SK-N-SH treated with all-trans-retinoic acid at 6 μM for 48 hours (cell line): Measurements from ENCODE around the gene FASLG.

Experiments
- ATAC-seq: fragments of 200-7000 bp; cut with Tn5 transposase; 3 replicates; pipeline ENCODE4 v1.9.1; 2020; ENCODE audit warnings: mild to moderate bottlenecking, moderate library complexity
- ARNTL ChIP-seq: fragments of 450-650 bp; formaldehyde crosslinking; IDR thresholded peaks from 2 replicates; pipeline ENCODE4 v1.5.0; 2020; ENCODE audit warnings: low read depth, mild to moderate bottlenecking, moderate library complexity, borderline replicate concordance
- BACH2 ChIP-seq: fragments of 250-450 bp; sonication (Bioruptor Pico); IDR thresholded peaks from 2 replicates; pipeline ENCODE4 v1.9.0; 2021; ENCODE audit warnings: mild to moderate bottlenecking, borderline replicate concordance
- CREB5 ChIP-seq: fragments of 250-450 bp; sonication (Bioruptor Pico); IDR thresholded peaks from 2 replicates; pipeline ENCODE4 v1.5.1; 2020; ENCODE audit warnings: low read depth, mild to moderate bottlenecking, moderate library complexity
- CSDC2 ChIP-seq: fragments of 250-450 bp; sonication (Bioruptor Pico); IDR thresholded peaks from 2 replicates; pipeline ENCODE4 v1.5.0; 2020; ENCODE audit warnings: mild to moderate bottlenecking, moderate library complexity
- ESRRG ChIP-seq: fragments of 250-450 bp; sonication (Bioruptor Pico); IDR thresholded peaks from 2 replicates; pipeline ENCODE4 v1.6.1; 2021; ENCODE audit warnings: mild to moderate bottlenecking
- GLIS3 ChIP-seq: fragments of 250-450 bp; sonication (Bioruptor Pico); IDR thresholded peaks from 2 replicates; pipeline ENCODE4 v1.5.0; 2020; ENCODE audit warnings: mild to moderate bottlenecking, moderate library complexity
- ISL1 ChIP-seq: fragments of 250-450 bp; sonication (Bioruptor Pico); IDR thresholded peaks from 2 replicates; pipeline ENCODE4 v2.1.2; 2022; ENCODE audit warnings: mild to moderate bottlenecking, moderate library complexity
- OSR1 ChIP-seq: fragments of 250-450 bp; sonication (Bioruptor Pico); IDR thresholded peaks from 2 replicates; pipeline ENCODE4 v1.8.0; 2022; ENCODE audit warnings: moderate library complexity, mild to moderate bottlenecking, inconsistent platforms
- PATZ1 ChIP-seq: fragments of 250-450 bp; sonication (Bioruptor Pico); IDR thresholded peaks from 2 replicates; pipeline ENCODE4 v1.8.0; 2020; ENCODE audit warnings: mild to moderate bottlenecking, moderate library complexity, borderline replicate concordance
- PPARA ChIP-seq: fragments of 250-450 bp; sonication (Bioruptor Pico); IDR thresholded peaks from 2 replicates; pipeline ENCODE4 v1.5.0; 2020; ENCODE audit warnings: mild to moderate bottlenecking, borderline replicate concordance
- RARB ChIP-seq: fragments of 250-450 bp; sonication (Bioruptor Pico); IDR thresholded peaks from 2 replicates; pipeline ENCODE4 v1.8.0; 2021; ENCODE audit warnings: mild to moderate bottlenecking, moderate library complexity
- SNAI2 ChIP-seq: fragments of 250-450 bp; sonication (Bioruptor Pico); IDR thresholded peaks from 2 replicates; pipeline ENCODE4 v1.5.0; 2020; ENCODE audit warnings: mild to moderate bottlenecking, moderate library complexity
- TCF4 ChIP-seq: fragments of 250-450 bp; sonication (Bioruptor Pico); IDR thresholded peaks from 2 replicates; pipeline ENCODE4 v1.8.0; 2021; ENCODE audit warnings: mild to moderate bottlenecking, moderate library complexity, borderline replicate concordance
- TOX ChIP-seq: fragments of 250-450 bp; sonication (Bioruptor Pico); IDR thresholded peaks from 2 replicates; pipeline ENCODE4 v1.8.0; 2021; ENCODE audit warnings: mild to moderate bottlenecking, moderate library complexity, borderline replicate concordance
- ZC3H10 ChIP-seq: fragments of 250-450 bp; sonication (Bioruptor Pico); IDR thresholded peaks from 2 replicates; pipeline ENCODE4 v1.5.1; 2021; ENCODE audit warnings: mild to moderate bottlenecking, moderate library complexity
- ZFP30 ChIP-seq: fragments of 450-650 bp; formaldehyde crosslinking; IDR thresholded peaks from 2 replicates; pipeline ENCODE4 v1.5.0; 2022; ENCODE audit warnings: mild to moderate bottlenecking, moderate library complexity
- ZNF565 ChIP-seq: fragments of 450-650 bp; formaldehyde crosslinking; conservative IDR thresholded peaks from 2 replicates; pipeline ENCODE4 v1.5.0; 2020; ENCODE audit warnings: low read depth, mild to moderate bottlenecking, moderate library complexity
- ZNF70 ChIP-seq: fragments of 450-650 bp; formaldehyde crosslinking; IDR thresholded peaks from 2 replicates; pipeline ENCODE4 v1.5.0; 2020; ENCODE audit warnings: mild to moderate bottlenecking, moderate library complexity
- ZNF8 ChIP-seq: fragments of 450-650 bp; formaldehyde crosslinking; IDR thresholded peaks from 2 replicates; pipeline ENCODE4 v1.5.0; 2020; ENCODE audit warnings: mild to moderate bottlenecking, moderate library complexity
- TF ChIP-seq, protein P1 (sequence below): fragments of 250-450 bp; sonication (Bioruptor Pico); IDR thresholded peaks from 2 replicates; pipeline ENCODE4 v1.8.0; 2021; ENCODE audit warnings: low read depth, mild to moderate bottlenecking, moderate library complexity, borderline replicate concordance
- TF ChIP-seq, protein P2 (sequence below): fragments of 250-450 bp; sonication (Bioruptor Pico); IDR thresholded peaks from 2 replicates; pipeline ENCODE4 v1.5.0; 2020; ENCODE audit warnings: mild to moderate bottlenecking, moderate library complexity
- TF ChIP-seq, protein P3 (sequence below): fragments of 250-450 bp; sonication (Bioruptor Pico); IDR thresholded peaks from 2 replicates; pipeline ENCODE4 v1.5.1; 2021; ENCODE audit warnings: mild to moderate bottlenecking, moderate library complexity

The FASLG gene

DNA sequence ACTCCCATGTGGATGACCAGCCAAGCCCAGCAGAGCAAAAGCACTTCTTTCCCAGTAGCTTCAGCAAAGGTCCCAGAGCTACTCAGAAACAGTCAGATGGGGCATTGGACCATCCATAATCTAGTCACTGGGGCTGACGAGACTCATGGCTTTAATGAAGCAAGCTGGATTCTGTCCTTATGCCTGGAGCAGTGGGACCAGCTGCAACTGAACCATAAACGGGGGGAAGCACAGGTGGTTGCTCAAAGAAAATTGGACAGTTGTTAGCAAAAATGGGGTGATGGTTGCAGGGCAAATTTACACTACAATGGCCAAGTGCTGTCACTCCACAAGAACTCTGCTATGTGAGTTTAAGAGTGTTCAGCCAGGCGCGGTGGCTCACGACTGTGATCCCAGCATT is 17.4 kb upstream of the FASLG start (continued):
- TF ChIP-seq, protein P1, sequence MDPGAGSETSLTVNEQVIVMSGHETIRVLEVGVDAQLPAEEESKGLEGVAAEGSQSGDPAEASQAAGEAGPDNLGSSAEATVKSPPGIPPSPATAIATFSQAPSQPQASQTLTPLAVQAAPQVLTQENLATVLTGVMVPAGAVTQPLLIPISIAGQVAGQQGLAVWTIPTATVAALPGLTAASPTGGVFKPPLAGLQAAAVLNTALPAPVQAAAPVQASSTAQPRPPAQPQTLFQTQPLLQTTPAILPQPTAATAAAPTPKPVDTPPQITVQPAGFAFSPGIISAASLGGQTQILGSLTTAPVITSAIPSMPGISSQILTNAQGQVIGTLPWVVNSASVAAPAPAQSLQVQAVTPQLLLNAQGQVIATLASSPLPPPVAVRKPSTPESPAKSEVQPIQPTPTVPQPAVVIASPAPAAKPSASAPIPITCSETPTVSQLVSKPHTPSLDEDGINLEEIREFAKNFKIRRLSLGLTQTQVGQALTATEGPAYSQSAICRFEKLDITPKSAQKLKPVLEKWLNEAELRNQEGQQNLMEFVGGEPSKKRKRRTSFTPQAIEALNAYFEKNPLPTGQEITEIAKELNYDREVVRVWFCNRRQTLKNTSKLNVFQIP = no peak
- TF ChIP-seq ISL1 (no peak), ESRRG (no peak), GLIS3 (CRISPR knock-in tag) (no peak), RARB (CRISPR knock-in tag) (no peak), OSR1 (CRISPR knock-in tag) (no peak)

DNA sequence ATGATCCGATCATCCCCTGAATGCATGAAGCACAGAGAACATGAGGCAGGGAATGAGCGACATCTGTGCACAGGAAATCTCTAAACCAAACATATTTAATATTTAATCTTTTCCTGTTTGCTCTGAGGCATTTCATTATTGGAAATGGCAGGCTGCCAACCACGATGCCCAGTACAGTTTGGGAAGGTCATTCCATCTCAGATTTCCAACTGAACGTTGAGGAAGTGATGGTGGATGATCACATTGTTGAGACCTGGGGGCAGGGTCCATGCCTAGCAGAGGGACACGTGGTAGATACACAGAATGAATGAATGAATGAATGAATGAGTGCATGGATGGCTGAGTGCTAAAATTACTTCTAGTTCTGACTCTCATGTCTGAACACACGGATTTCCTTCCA is 15.9 kb upstream of the FASLG start:
- no peak for ATAC-seq
- no peak for TF ChIP-seq ZNF70 (CRISPR knock-in tag)
- no peak for TF ChIP-seq ZNF8 (CRISPR knock-in tag)
- no peak for TF ChIP-seq PATZ1
- TF ChIP-seq TOX = no peak
- TF ChIP-seq BACH2 (CRISPR knock-in tag) = no peak
- no peak for TF ChIP-seq ARNTL (CRISPR knock-in tag)
- TF ChIP-seq ZC3H10 (CRISPR knock-in tag) = no peak
- no peak for TF ChIP-seq ESRRG
- TF ChIP-seq ZFP30 (CRISPR knock-in tag) = no peak
- no peak for TF ChIP-seq ZNF565 (CRISPR knock-in tag)
- TF ChIP-seq GLIS3 (CRISPR knock-in tag) = no peak
- no peak for TF ChIP-seq RARB (CRISPR knock-in tag)
- TF ChIP-seq, protein P2, sequence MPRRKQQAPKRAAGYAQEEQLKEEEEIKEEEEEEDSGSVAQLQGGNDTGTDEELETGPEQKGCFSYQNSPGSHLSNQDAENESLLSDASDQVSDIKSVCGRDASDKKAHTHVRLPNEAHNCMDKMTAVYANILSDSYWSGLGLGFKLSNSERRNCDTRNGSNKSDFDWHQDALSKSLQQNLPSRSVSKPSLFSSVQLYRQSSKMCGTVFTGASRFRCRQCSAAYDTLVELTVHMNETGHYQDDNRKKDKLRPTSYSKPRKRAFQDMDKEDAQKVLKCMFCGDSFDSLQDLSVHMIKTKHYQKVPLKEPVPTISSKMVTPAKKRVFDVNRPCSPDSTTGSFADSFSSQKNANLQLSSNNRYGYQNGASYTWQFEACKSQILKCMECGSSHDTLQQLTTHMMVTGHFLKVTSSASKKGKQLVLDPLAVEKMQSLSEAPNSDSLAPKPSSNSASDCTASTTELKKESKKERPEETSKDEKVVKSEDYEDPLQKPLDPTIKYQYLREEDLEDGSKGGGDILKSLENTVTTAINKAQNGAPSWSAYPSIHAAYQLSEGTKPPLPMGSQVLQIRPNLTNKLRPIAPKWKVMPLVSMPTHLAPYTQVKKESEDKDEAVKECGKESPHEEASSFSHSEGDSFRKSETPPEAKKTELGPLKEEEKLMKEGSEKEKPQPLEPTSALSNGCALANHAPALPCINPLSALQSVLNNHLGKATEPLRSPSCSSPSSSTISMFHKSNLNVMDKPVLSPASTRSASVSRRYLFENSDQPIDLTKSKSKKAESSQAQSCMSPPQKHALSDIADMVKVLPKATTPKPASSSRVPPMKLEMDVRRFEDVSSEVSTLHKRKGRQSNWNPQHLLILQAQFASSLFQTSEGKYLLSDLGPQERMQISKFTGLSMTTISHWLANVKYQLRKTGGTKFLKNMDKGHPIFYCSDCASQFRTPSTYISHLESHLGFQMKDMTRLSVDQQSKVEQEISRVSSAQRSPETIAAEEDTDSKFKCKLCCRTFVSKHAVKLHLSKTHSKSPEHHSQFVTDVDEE (CRISPR knock-in tag) = no peak
- no peak for TF ChIP-seq SNAI2 (CRISPR knock-in tag)
- no peak for TF ChIP-seq OSR1 (CRISPR knock-in tag)
- TF ChIP-seq, protein P3, sequence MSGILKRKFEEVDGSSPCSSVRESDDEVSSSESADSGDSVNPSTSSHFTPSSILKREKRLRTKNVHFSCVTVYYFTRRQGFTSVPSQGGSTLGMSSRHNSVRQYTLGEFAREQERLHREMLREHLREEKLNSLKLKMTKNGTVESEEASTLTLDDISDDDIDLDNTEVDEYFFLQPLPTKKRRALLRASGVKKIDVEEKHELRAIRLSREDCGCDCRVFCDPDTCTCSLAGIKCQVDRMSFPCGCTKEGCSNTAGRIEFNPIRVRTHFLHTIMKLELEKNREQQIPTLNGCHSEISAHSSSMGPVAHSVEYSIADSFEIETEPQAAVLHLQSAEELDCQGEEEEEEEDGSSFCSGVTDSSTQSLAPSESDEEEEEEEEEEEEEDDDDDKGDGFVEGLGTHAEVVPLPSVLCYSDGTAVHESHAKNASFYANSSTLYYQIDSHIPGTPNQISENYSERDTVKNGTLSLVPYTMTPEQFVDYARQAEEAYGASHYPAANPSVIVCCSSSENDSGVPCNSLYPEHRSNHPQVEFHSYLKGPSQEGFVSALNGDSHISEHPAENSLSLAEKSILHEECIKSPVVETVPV (CRISPR knock-in tag) = no peak
- TF ChIP-seq CREB5 = no peak
- no peak for TF ChIP-seq PPARA (CRISPR knock-in tag)
- no peak for TF ChIP-seq CSDC2

- ATAC-seq = no peak
- TF ChIP-seq, protein P2 (CRISPR knock-in tag) = no peak
- TF ChIP-seq ZNF8 (CRISPR knock-in tag) (no peak), OSR1 (CRISPR knock-in tag) (no peak), GLIS3 (CRISPR knock-in tag) (no peak), BACH2 (CRISPR knock-in tag) (no peak), SNAI2 (CRISPR knock-in tag) (no peak), ZNF565 (CRISPR knock-in tag) (no peak), ZNF70 (CRISPR knock-in tag) (no peak), ESRRG (no peak), TCF4 (CRISPR knock-in tag) (no peak), TOX (no peak)
- TF ChIP-seq, all 23 proteins: peak for 0
Observed at GRCh38 chr1:172646653-172647052, 12.2 kb upstream of the FASLG start.
